GM20000 (cell line): Measurements from ENCODE around the gene IGFL4.

Experiments used
- DNase-seq: peaks from one replicate; pipeline ENCODE4 v3.0.0; 2012; ENCODE audit warnings: low spot score
- CTCF ChIP-seq: IDR thresholded peaks from 2 replicates; pipeline ENCODE4 v1.5.1; 2012; ENCODE audit warnings: mild to moderate bottlenecking, control low read depth; ENCODE audit errors: extremely low read depth, missing control alignments

IGFL4 gene

GRCh38 chr19:46040952-46041500 is at the start of gene IGFL4:
IGFL4 (minus strand) TSS chr19:46041002; CDS start chr19:46040962, 40 bp downstream.
- no peak for TF ChIP-seq CTCF
- no peak for DNase-seq

DNA sequence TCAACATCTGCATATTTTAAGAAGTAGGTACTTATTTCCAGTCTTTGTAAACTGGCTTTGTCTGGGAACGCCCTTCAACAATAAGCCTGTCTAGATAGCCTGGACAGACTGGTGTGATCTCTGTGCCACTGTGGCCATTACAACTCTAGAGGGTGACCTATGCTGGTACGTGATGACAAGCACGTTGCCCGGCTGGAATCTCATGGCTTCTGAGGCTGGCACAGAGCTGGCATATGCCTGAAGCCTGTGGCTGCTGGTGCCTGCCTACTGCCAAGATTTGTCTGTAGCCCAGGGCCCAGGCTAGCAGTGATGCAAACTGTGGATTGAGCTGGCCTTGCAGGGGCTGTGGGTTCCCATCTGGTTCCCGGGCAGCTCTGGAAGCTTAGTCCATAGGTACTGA is 49.6 kb upstream of the IGFL4 start:
- TF ChIP-seq CTCF: no peak
- no peak for DNase-seq

DNA sequence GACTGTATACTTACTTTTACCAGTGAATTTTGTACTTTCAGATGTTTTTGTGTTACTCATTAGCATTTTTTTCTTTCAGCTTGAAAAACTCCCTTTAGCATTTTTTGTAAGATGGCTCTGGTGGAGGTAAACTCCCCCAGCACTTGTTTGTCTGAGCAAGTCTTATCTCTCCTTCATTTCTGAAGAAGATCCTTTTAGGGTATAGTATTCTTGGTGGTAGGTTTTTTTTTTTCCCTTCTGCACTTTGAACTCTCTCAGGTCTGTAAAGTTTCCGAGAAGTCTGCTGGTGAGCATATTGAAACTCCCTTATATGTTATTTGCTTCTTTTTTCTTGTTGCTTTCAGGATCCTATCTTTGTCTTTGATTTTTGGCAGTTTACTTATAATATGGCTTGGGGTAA is 48.6 kb upstream of the IGFL4 start:
- DNase-seq: no peak
- TF ChIP-seq CTCF: no peak

- DNase-seq: no peak
- TF ChIP-seq CTCF: no peak
These were observed 47.3 kb upstream of the IGFL4 start for GRCh38 chr19:46088101-46088500.

- no peak for TF ChIP-seq CTCF
- no peak for DNase-seq
These were observed 45.1 kb upstream of the IGFL4 start for GRCh38 chr19:46085888-46086287.

DNA sequence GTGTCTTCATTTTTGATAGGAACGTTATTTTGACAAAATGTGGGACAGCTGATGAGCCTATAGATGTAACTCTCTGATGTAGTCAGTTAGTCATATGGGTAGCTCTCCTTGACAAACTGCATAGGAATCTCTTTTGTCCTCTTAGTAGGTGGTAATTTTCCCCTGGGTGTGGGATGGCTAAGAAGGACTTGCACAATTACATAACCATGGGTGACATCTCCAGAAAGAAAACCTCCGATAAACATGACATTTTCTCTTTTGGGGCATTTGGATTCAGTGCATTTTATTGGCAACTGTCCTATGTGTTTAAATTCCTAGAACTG is 41.9 kb upstream of the IGFL4 start:
- DNase-seq: no peak
- TF ChIP-seq CTCF: no peak

- TF ChIP-seq CTCF: peak; percentile 40
- peak; percentile 63 for DNase-seq
These were observed 41.3 kb upstream of the IGFL4 start for GRCh38 chr19:46081928-46082727.
